Heart left ventricle (tissue), 16 donors: Measurements from ENCODE around the gene HIGD1C. TPM values are rescaled to one million over a fixed set of nuclear protein-coding genes. Genes with fewer than 3 reads are reported as not detected.

Experiments used
- ATAC-seq, 4 donors: fragments of 200-7000 bp; cut with Tn5 transposase; one replicate each; pipeline ENCODE4 v1.9.1; 2020 to 2022; ENCODE audit warnings: moderate library complexity in 4 of 4, mild to moderate bottlenecking in 3 of 4, moderate number of reproducible peaks in 1 of 4
- DNase-seq, 5 donors: peaks; one replicate each; pipeline ENCODE4 v3.0.0-alpha.2; 2020
- H3K27ac ChIP-seq, 12 donors: fragments of 200-600 bp; sonication (generic) in 4 of 12; one replicate each; pipeline versions ENCODE4 v1.5.0 to v1.8.0; 2016 to 2022; ENCODE audit warnings: mild to moderate bottlenecking in 2 of 12
- H3K27me3 ChIP-seq, 9 donors: fragments of 200-600 bp; sonication (generic) in 2 of 9; one replicate each; pipeline versions ENCODE4 v1.5.1 to v1.8.0; 2016 to 2022; ENCODE audit warnings: mild to moderate bottlenecking in 3 of 9
- H3K36me3 ChIP-seq, 9 donors: fragments of 200-600 bp; sonication (generic) in 2 of 9; one replicate each; pipeline versions ENCODE4 v1.5.0 to v1.8.0; 2018 to 2022; ENCODE audit warnings: mild to moderate bottlenecking in 2 of 9
- H3K4me1 ChIP-seq, 12 donors: fragments of 200-600 bp; sonication (generic) in 4 of 12; one replicate each; pipeline versions ENCODE4 v1.5.0 to v1.8.0; 2016 to 2022; ENCODE audit warnings: mild to moderate bottlenecking in 3 of 12
- H3K4me3 ChIP-seq, 12 donors: fragments of 200-600 bp; sonication (generic) in 4 of 12; one replicate each; pipeline versions ENCODE4 v1.5.0 to v1.8.0; 2017 to 2022; ENCODE audit warnings: mild to moderate bottlenecking in 9 of 12, moderate library complexity in 4 of 12
- H3K9me3 ChIP-seq, 12 donors: fragments of 200-600 bp; sonication (generic) in 4 of 12; one replicate each; pipeline versions ENCODE4 v1.5.0 to v1.8.0; 2016 to 2022; ENCODE audit warnings: mild to moderate bottlenecking in 1 of 12
- CTCF ChIP-seq, 12 donors: fragments of 200-600 bp; sonication (generic) in 4 of 12; IDR thresholded peaks; one replicate each; pipeline versions ENCODE4 v1.5.0 to v1.8.0; 2018 to 2022; ENCODE audit warnings: antibody characterized with exemption in 12 of 12, mild to moderate bottlenecking in 5 of 12
- POLR2A ChIP-seq, 2 donors: fragments of 450-650 bp; IDR thresholded peaks; one replicate each; pipeline ENCODE4 v1.6.1; 2017; ENCODE audit warnings: antibody characterized with exemption in 2 of 2, mild to moderate bottlenecking in 2 of 2, moderate library complexity in 2 of 2
- WGBS, 4 donors: extraction: QIAGEN DNeasy Blood & Tissue Kit in 2 of 4; methylation state at CpG; one replicate each; pipeline versions ENCODE4 v1.1.5 to v1.1.7; 2013 to 2018; 5-methylcytosine and 5-hydroxymethylcytosine counted together
- intact Hi-C, 10 donors: fragments of 100-400 bp; cut with DNase I; formaldehyde crosslinking; loops; one replicate each; pipeline versions ENCODE4 v1.11.1 to v1.14.2; 2022
- polyA plus RNA-seq, 2 donors: library from polyadenylated mRNA; stranded (reverse); fragments of 200-250 nt; gene quantifications; one replicate each; pipeline ENCODE4 v1.2.3, GENCODE V29; 2013
- total RNA-seq, 9 donors: library from RNA; depleted of rRNA in 2 of 9; stranded (reverse); fragments of >200 nt in 2 of 9; fragmentation: NEBNext Ultra II Directional in 3 of 9; extraction: Animal tissue kit (Norgen Biotek cat#: 25700) in 3 of 9; gene quantifications; one replicate each; pipeline versions ENCODE4 v1.1.0 to v1.2.4, GENCODE V29; 2016 to 2023
- donor health status: ischemic (EF 13 %, LVEDD 7.1; RV severe dilation, severe dysfunction).
- donor health status: healthy with polysubstance abuse.
- donor health status: DM: no; HTN: yes; CAD: no.
- donor health status: DM: no; HTN: no; CAD: no.
- donor health status: ischemic (EF 25% LVEDD 6.9; RV normal size, moderate dysfunction).
- donor health status: ischemic (EF 25% LVEDD 5.7; RV mildly dilated, moderate dysfunction).
- donor health status: healthy.
- donor health status: DM: yes; HTN: yes; CAD: no.
- donor health status: ischemic (EF 35%, LVEDD 5.7; RV mildly dilated, moderate dysfunction).
- donor health status: nonischemic (EF 11% LVEDD 7.7; RV severe dilation, severe dysfunction).
- donor health status: DM: yes; HTN: yes; CAD: no.
- donor health status: PGD.
- donor health status: ischemic (EF 29% LVEDD 5.4; RV normal size, mild dysfunction).
- donor health status: nonischemic (EF 23%, LVEDD 6.1; RV moderate dilation, normal function).

The HIGD1C gene
- total and polyA plus RNA-seq, 11 donors, result not detected

GRCh38 chr12:51000245-51000644, 47.9 kb downstream of the HIGD1C start:
- DNase-seq, result no peak
- ATAC-seq, result no peak
- 86 to 90% (median 90%) methylated on average over 7 of the region's 7 CpGs for WGBS, 4 donors
- H3K9me3 ChIP-seq, result no peaks in the 10 kb centered on the region
- H3K4me1 ChIP-seq, result no peaks in the 10 kb centered on the region
- H3K4me3 ChIP-seq, result no peak overlapping the region
- intact Hi-C loops, result no loop called here
- TF ChIP-seq CTCF (IDR thresholded peaks at IDR 0.05) (no peak), POLR2A (IDR thresholded peaks at IDR 0.05) (no peak)
- peak overlapping the region in 1 of 12 donors; percentile 70 for H3K27ac ChIP-seq
- H3K36me3 ChIP-seq, result peaks cover 0 to 98% (median 91%) of the 10 kb centered on the region in 9 donors
- no peaks in the 10 kb centered on the region for H3K27me3 ChIP-seq

DNA sequence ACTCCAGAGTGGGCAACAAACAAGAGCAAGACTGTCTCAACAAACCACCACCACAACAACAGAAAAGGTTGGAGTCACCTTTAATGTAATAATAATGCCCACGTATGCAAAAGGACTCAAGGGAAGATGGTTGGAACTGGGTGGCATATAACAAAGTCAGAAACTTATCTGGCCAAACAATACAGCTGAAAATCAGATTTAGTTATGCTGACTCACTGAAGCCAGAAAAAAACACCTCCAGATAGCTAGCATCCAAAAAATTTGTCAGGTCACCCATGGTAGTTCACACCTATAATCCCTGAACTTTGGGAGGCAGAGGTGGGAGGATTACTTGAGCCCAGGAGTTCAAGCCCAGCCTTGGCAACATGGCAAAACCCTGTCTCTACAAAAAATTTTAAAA, 49.5 kb downstream of the HIGD1C start:
- H3K9me3 ChIP-seq, result no peaks in the 10 kb centered on the region
- WGBS, 4 donors, result 89 to 98% (median 95%) methylated on average over 1 of the region's 1 CpG
- no peaks in the 10 kb centered on the region for H3K4me1 ChIP-seq
- intact Hi-C loops, result no loop called here
- TF ChIP-seq POLR2A (IDR thresholded peaks at IDR 0.05) (no peak), CTCF (IDR thresholded peaks at IDR 0.05) (no peak)
- H3K27ac ChIP-seq, result no peak overlapping the region
- no peaks in the 10 kb centered on the region for H3K27me3 ChIP-seq
- H3K36me3 ChIP-seq, result peaks cover 0 to 97% (median 89%) of the 10 kb centered on the region in 9 donors
- DNase-seq (no peak), ATAC-seq (no peak)
- H3K4me3 ChIP-seq, result no peak overlapping the region

- H3K36me3 ChIP-seq, result peaks cover 0 to 89% (median 75%) of the 10 kb centered on the region in 9 donors
- TF ChIP-seq CTCF (IDR thresholded peaks at IDR 0.05), result no peak
- TF ChIP-seq POLR2A (IDR thresholded peaks at IDR 0.05), result no peak
- no peak overlapping the region for H3K27ac ChIP-seq
- DNase-seq (no peak), ATAC-seq (no peak)
- whole genome bisulfite sequencing, 4 donors, result 64 to 84% (median 75%) methylated on average over 6 of the region's 6 CpGs
- H3K27me3 ChIP-seq, result no peaks in the 10 kb centered on the region
- H3K4me3 ChIP-seq, result no peak overlapping the region
- peaks cover 0 to 13% (median under 1%) of the 10 kb centered on the region in 12 donors for H3K4me1 ChIP-seq
- no peaks in the 10 kb centered on the region for H3K9me3 ChIP-seq
- intact Hi-C loops, result no loop called here
Observed at GRCh38 chr12:51004504-51004903, 52.2 kb downstream of the HIGD1C start.

DNA sequence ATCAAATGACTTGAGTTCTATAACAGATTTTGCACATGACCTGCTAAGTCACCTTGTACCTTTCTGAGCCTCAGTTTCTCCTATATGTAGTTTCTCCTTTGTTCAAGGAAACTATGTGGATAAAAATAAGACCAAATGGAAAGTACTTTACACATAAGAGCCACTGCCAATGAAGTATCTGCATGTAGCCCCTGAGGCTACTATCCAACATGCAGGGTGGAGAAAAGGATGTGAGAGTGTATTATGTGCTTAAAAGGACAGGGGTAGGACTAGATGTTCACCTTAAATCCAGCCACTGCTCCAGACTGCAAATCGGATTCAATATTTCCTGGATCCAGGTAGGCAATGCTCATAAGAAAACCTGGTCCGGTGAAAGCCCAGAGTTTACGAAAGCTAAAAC, 52.7 kb downstream of the HIGD1C start:
- intact Hi-C loops, result no loop called here
- Histone ChIP-seq H3K4me1 (peaks cover 0 to 18% (median 2%) of the 10 kb centered on the region in 12 donors), H3K27ac (no peak overlapping the region), H3K4me3 (no peak overlapping the region), H3K36me3 (peaks cover 0 to 84% (median 70%) of the 10 kb centered on the region in 9 donors), H3K27me3 (no peaks in the 10 kb centered on the region), H3K9me3 (no peaks in the 10 kb centered on the region)
- TF ChIP-seq POLR2A (IDR thresholded peaks at IDR 0.05), result no peak
- no peak for TF ChIP-seq CTCF (IDR thresholded peaks at IDR 0.05)
- 94 to 98% (median 96%) methylated on average over 3 of the region's 3 CpGs for WGBS, 4 donors
- no peak for DNase-seq
- no peak for ATAC-seq
